ENCODE results near the gene PUM1.

PUM1 gene

GRCh38 chr1:31027693-31028526 lies 37.6 kb downstream of the PUM1 start:
- DNase-seq (ENCODE audit: low read depth, low spot score), result no peak

GRCh38 chr1:31022259-31022658 lies 43.3 kb downstream of the PUM1 start:
- DNase-seq (ENCODE audit: low read depth, low spot score), result no peak

DNA sequence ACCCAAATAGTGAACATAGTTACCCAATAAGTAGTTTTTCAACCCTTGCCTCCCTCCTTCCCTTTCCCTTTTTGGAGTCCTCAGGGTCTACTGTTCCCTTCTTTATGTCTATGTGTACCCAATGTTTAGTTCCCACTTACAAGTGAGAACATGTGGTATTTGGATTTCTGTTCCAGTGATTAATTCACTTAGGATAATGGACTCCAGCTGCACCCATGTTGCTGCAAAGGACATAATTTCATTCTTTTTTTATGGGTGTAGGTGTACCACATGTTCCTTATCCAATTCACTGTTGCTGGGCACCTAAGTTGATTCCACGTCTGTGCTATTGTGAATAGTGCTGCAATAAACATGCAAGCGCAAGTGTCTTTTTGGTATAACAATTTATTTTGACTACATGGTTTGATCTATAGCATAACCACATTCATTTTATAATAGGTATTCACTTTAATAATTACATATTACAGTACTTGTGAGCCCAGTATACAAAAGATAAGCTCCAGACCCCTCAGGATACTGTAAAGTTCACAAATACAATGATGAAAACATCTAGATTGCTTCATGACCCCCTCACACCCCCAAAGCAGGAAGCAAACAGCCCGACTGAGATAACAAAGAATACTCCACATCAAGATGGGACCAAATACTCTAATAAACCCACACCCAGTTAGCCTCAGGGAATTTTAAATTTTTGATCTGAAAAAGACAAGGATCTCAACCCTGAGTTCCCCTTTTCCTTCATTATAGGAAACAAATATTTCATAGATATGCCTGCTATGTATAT lies 45.3 kb downstream of the PUM1 start:
- DNase-seq (ENCODE audit: low read depth, low spot score), result no peak

- no peak for DNase-seq (ENCODE audit: low read depth, low spot score)
Measured at GRCh38 chr1:31019401-31019800, 46.1 kb downstream of the PUM1 start.

- DNase-seq (ENCODE audit: low read depth, low spot score), result no peak
Measured at GRCh38 chr1:31016868-31017267, 48.6 kb downstream of the PUM1 start.

GRCh38 chr1:31013187-31013864 lies 52.2 kb downstream of the PUM1 start:
- no peak for DNase-seq (ENCODE audit: low read depth, low spot score)

- DNase-seq (ENCODE audit: low read depth, low spot score), result no peak
Measured at GRCh38 chr1:31012210-31012924, 53.1 kb downstream of the PUM1 start.

GRCh38 chr1:31011719-31012118 lies 53.8 kb downstream of the PUM1 start:
- no peak for DNase-seq (ENCODE audit: low read depth, low spot score)

DNA sequence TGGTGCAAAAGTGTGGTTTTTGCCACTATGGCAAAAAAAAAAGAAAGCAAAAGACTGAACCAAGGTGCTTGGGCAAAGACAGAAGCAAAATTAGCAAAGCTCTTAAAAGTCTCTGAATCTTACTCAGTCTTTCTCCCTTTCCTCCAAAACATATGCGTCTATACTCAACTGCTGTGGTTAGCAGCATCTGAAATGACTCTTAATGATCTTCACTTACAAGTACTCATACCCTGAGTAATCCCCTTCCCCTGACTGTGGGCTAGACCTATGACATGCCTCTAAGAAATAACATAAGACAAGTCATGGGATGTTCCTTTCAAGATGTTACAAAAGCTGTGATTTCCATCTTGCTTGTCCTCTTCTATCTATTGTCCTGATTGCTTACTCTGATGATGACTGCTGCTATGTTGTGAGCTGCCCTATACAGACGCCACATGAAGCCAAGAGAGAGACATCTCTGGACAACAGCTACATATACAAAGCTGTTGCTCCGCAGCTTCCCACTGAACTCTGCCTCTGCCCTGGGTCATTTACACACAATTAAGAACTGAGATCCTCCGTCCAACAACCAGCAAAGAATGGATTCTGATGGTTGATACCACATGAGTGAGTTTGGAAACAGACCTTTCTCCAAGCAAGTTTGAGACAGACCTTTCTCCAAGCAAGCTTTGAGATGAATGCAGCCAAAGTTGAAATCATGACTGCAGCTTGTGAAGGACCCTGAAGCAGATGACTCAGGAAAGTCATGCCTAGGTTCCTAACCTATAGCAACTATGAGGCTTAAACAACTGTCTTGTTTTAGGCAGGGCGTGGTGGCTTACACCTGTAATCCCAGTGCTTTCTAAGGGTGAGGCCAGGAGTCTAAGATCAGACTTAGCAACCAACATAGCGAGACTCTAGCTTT lies 55.2 kb downstream of the PUM1 start:
- DNase-seq (ENCODE audit: low read depth, low spot score), result no peak

DNA sequence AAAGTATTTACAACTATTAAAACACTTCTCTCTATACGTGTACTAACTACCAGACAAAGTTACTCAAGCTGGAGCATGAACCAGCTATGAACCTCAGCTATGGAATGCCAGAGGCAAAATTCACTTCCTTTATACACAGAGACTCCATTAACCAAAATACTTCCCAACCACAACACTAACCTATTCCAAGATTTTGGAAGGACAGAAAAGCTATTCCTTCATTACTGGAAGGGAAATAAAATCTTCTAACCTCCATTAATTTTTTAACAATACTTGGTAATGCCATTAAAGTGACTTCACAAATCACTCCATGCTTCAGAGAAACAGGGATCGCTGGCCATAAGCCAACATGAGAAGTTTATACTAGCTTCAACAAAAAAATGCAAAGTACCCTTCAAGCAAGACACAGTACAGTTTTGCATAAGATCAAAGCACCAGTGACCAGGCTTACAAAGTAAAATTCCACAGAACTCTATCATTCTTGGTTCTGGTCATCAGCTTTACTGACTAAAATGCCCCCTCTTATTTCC lies 58.0 kb downstream of the PUM1 start:
- DNase-seq (ENCODE audit: low read depth, low spot score), result no peak

DNA sequence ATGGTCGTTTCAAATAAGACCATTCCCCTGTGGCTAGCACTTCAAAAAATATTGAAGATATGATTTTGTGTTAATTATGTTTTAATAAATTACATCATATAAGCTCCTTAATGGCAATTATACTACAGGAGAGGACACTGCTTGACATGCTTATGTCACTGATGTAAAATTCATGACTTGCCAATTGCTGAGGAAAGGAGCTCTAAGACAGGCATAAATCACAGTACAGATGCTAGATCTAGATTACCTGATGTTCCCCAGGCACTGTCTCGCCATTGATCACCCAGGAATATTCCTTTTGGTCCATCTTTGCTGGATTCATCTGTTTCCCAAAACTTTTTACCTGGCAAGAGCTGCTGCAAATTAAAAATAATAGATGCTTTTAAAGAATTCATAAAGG lies 58.8 kb downstream of the PUM1 start:
- DNase-seq (ENCODE audit: low read depth, low spot score), result no peak

GRCh38 chr1:31005617-31006166 lies 59.8 kb downstream of the PUM1 start:
- DNase-seq (ENCODE audit: low read depth, low spot score), result no peak

GRCh38 chr1:31005198-31005597 lies 60.3 kb downstream of the PUM1 start:
- DNase-seq (ENCODE audit: low read depth, low spot score), result no peak

DNA sequence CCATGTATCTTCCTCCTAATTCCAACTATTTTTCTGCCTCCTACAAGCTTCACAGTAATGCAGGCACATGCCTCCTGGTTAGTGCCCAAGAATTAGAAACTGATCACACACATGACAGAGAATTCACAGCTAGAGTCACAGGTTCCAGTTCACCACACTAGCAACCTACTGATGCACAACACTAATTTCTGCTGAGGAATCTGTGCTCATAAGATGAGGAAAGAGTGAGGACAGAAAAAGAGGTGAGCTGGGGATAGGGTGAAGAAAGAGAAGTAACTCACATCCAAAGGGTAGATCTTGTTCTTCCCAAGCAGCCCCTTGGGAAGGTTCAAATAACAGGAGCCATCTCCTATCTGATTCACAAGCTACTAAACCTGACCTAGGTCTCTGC lies 61.3 kb downstream of the PUM1 start:
- no peak for DNase-seq (ENCODE audit: low read depth, low spot score)

GRCh38 chr1:31003613-31004230 lies 61.8 kb downstream of the PUM1 start:
- no peak for DNase-seq (ENCODE audit: low read depth, low spot score)

- DNase-seq (ENCODE audit: low read depth, low spot score), result no peak
Measured at GRCh38 chr1:31000301-31000700, 65.2 kb downstream of the PUM1 start.

- DNase-seq (ENCODE audit: low read depth, low spot score), result no peak
Measured at GRCh38 chr1:30998887-30999286, 66.6 kb downstream of the PUM1 start.

- no peak for DNase-seq (ENCODE audit: low read depth, low spot score)
Measured at GRCh38 chr1:30998171-30998570, 67.3 kb downstream of the PUM1 start.

DNA sequence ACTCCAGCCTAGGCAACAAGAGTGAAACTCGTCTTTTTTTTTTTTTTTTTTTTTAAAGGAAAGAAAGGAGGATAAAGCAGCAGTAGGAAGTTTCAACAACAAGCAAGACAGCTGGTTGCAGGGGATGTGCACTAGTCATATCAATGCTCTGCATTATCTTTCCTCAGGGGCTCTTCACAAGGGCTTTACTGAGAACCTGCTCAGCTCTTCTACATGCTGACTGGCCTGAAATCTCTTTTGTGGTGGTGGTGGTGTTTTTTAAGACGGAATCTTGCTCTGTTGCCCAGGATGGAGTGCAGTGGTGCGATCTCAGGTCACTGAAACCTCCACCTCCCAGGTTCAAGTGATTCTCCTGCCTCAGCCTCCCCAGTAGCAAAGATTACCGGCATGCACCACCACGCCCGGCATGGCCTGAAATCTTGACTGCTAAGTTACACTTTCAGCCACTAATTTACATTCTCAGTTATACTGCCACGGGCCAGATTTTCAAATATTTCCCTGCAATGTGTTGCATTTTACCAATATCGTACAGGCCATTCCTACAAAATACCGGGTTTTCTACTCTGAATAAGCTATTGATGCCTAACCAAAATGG lies 68.0 kb downstream of the PUM1 start:
- no peak for DNase-seq (ENCODE audit: low read depth, low spot score)
